ENCODE results near the gene ADGB. TPM values are rescaled to one million over a fixed set of nuclear protein-coding genes. Genes with fewer than 3 reads are reported as not detected.

The ADGB gene
- total and polyA plus RNA-seq, 4 donors, result 0.98 to 6.6 (median 1.4) TPM

- Histone ChIP-seq H3K4me1 (ENCODE audit: control insufficient read depth, insufficient read depth, low read length) (no peaks in the 10 kb centered on the region), H3K27ac (ENCODE audit: low read depth, low read length) (no peak overlapping the region), H3K36me3 (ENCODE audit: control insufficient read depth, insufficient read depth, low read length) (no peaks in the 10 kb centered on the region), H3K27me3 (ENCODE audit: control insufficient read depth, insufficient read depth, low read length) (no peaks in the 10 kb centered on the region), H3K9me3 (ENCODE audit: control insufficient read depth, insufficient read depth, low read length) (peaks cover 1% of the 10 kb centered on the region), H3K4me3 (ENCODE audit: low read depth, low read length) (no peak overlapping the region)
- DNase-seq (ENCODE audit: low read depth in 4 of 6, low spot score in 6 of 6), result no peak
- WGBS (ENCODE audit: insufficient coverage), result 59% methylated on average over 2 of the region's 3 CpGs
Observed at GRCh38 chr6:146664871-146665360, 66.1 kb downstream of the ADGB start.

- no peak overlapping the region for H3K27ac ChIP-seq (ENCODE audit: low read depth, low read length)
- H3K9me3 ChIP-seq (ENCODE audit: control insufficient read depth, insufficient read depth, low read length), result peaks cover 1% of the 10 kb centered on the region
Observed at GRCh38 chr6:146666909-146667308, 68.1 kb downstream of the ADGB start.

GRCh38 chr6:146670161-146670560 is 71.4 kb downstream of the ADGB start:
- Histone ChIP-seq H3K4me1 (ENCODE audit: control insufficient read depth, insufficient read depth, low read length) (no peaks in the 10 kb centered on the region), H3K27me3 (ENCODE audit: control insufficient read depth, insufficient read depth, low read length) (no peaks in the 10 kb centered on the region), H3K4me3 (ENCODE audit: low read depth, low read length) (no peak overlapping the region), H3K9me3 (ENCODE audit: control insufficient read depth, insufficient read depth, low read length) (no peaks in the 10 kb centered on the region), H3K36me3 (ENCODE audit: control insufficient read depth, insufficient read depth, low read length) (no peaks in the 10 kb centered on the region), H3K27ac (ENCODE audit: low read depth, low read length) (no peak overlapping the region)
- DNase-seq (ENCODE audit: low read depth in 4 of 6, low spot score in 6 of 6), result no peak
- WGBS (ENCODE audit: insufficient coverage), result 92% methylated on average over 4 of the region's 4 CpGs

More at GRCh38 chr6:146666909-146667308, 68.1 kb downstream of the ADGB start:
- H3K36me3 ChIP-seq (ENCODE audit: control insufficient read depth, insufficient read depth, low read length), result no peaks in the 10 kb centered on the region
- no peak overlapping the region for H3K4me3 ChIP-seq (ENCODE audit: low read depth, low read length)
- no peak for DNase-seq (ENCODE audit: low read depth in 4 of 6, low spot score in 6 of 6)
- no peaks in the 10 kb centered on the region for H3K4me1 ChIP-seq (ENCODE audit: control insufficient read depth, insufficient read depth, low read length)
- no peaks in the 10 kb centered on the region for H3K27me3 ChIP-seq (ENCODE audit: control insufficient read depth, insufficient read depth, low read length)
- no CpG with 5 or more reads among the region's 2 CpGs for WGBS (ENCODE audit: insufficient coverage)

GRCh38 chr6:146673069-146673468 is 74.3 kb downstream of the ADGB start:
- Histone ChIP-seq H3K4me3 (ENCODE audit: low read depth, low read length) (no peak overlapping the region), H3K9me3 (ENCODE audit: control insufficient read depth, insufficient read depth, low read length) (no peaks in the 10 kb centered on the region), H3K4me1 (ENCODE audit: control insufficient read depth, insufficient read depth, low read length) (no peaks in the 10 kb centered on the region), H3K27ac (ENCODE audit: low read depth, low read length) (no peak overlapping the region), H3K27me3 (ENCODE audit: control insufficient read depth, insufficient read depth, low read length) (no peaks in the 10 kb centered on the region), H3K36me3 (ENCODE audit: control insufficient read depth, insufficient read depth, low read length) (no peaks in the 10 kb centered on the region)
- no peak for DNase-seq (ENCODE audit: low read depth in 4 of 6, low spot score in 6 of 6)
- 100% methylated on average over 1 of the region's 3 CpGs for WGBS (ENCODE audit: insufficient coverage)

GRCh38 chr6:146679386-146679785 is 80.6 kb downstream of the ADGB start:
- Histone ChIP-seq H3K27ac (ENCODE audit: low read depth, low read length) (no peak overlapping the region), H3K36me3 (ENCODE audit: control insufficient read depth, insufficient read depth, low read length) (no peaks in the 10 kb centered on the region), H3K4me3 (ENCODE audit: low read depth, low read length) (no peak overlapping the region), H3K9me3 (ENCODE audit: control insufficient read depth, insufficient read depth, low read length) (no peaks in the 10 kb centered on the region), H3K27me3 (ENCODE audit: control insufficient read depth, insufficient read depth, low read length) (no peaks in the 10 kb centered on the region), H3K4me1 (ENCODE audit: control insufficient read depth, insufficient read depth, low read length) (no peaks in the 10 kb centered on the region)
- no CpG with 5 or more reads among the region's 3 CpGs for WGBS (ENCODE audit: insufficient coverage)
- peak in 2 of 6 donors; percentile 15 to 44 for DNase-seq (ENCODE audit: low read depth in 4 of 6, low spot score in 6 of 6)

GRCh38 chr6:146682919-146683318 is 84.1 kb downstream of the ADGB start:
- no CpG with 5 or more reads among the region's 1 CpG for WGBS (ENCODE audit: insufficient coverage)
- H3K4me1 ChIP-seq (ENCODE audit: control insufficient read depth, insufficient read depth, low read length), result no peaks in the 10 kb centered on the region
- no peaks in the 10 kb centered on the region for H3K27me3 ChIP-seq (ENCODE audit: control insufficient read depth, insufficient read depth, low read length)
- DNase-seq (ENCODE audit: low read depth in 4 of 6, low spot score in 6 of 6), result no peak
- H3K27ac ChIP-seq (ENCODE audit: low read depth, low read length), result no peak overlapping the region
- no peaks in the 10 kb centered on the region for H3K36me3 ChIP-seq (ENCODE audit: control insufficient read depth, insufficient read depth, low read length)
- no peak overlapping the region for H3K4me3 ChIP-seq (ENCODE audit: low read depth, low read length)
- no peaks in the 10 kb centered on the region for H3K9me3 ChIP-seq (ENCODE audit: control insufficient read depth, insufficient read depth, low read length)

- Histone ChIP-seq H3K4me3 (ENCODE audit: low read depth, low read length) (no peak overlapping the region), H3K9me3 (ENCODE audit: control insufficient read depth, insufficient read depth, low read length) (no peaks in the 10 kb centered on the region), H3K36me3 (ENCODE audit: control insufficient read depth, insufficient read depth, low read length) (no peaks in the 10 kb centered on the region), H3K27ac (ENCODE audit: low read depth, low read length) (no peak overlapping the region), H3K4me1 (ENCODE audit: control insufficient read depth, insufficient read depth, low read length) (no peaks in the 10 kb centered on the region), H3K27me3 (ENCODE audit: control insufficient read depth, insufficient read depth, low read length) (no peaks in the 10 kb centered on the region)
- DNase-seq (ENCODE audit: low read depth in 4 of 6, low spot score in 6 of 6), result no peak
- 100% methylated on average over 1 of the region's 4 CpGs for WGBS (ENCODE audit: insufficient coverage)
Observed at GRCh38 chr6:146689806-146690205, 91.0 kb downstream of the ADGB start.

GRCh38 chr6:146693342-146693741 is 94.6 kb downstream of the ADGB start:
- H3K9me3 ChIP-seq (ENCODE audit: control insufficient read depth, insufficient read depth, low read length), result no peaks in the 10 kb centered on the region
- no peaks in the 10 kb centered on the region for H3K4me1 ChIP-seq (ENCODE audit: control insufficient read depth, insufficient read depth, low read length)
- 80% methylated on average over 1 of the region's 4 CpGs for WGBS (ENCODE audit: insufficient coverage)
- H3K36me3 ChIP-seq (ENCODE audit: control insufficient read depth, insufficient read depth, low read length), result no peaks in the 10 kb centered on the region
- H3K4me3 ChIP-seq (ENCODE audit: low read depth, low read length), result no peak overlapping the region
- no peak for DNase-seq (ENCODE audit: low read depth in 4 of 6, low spot score in 6 of 6)
- H3K27me3 ChIP-seq (ENCODE audit: control insufficient read depth, insufficient read depth, low read length), result no peaks in the 10 kb centered on the region
- H3K27ac ChIP-seq (ENCODE audit: low read depth, low read length), result no peak overlapping the region

- Histone ChIP-seq H3K36me3 (ENCODE audit: control insufficient read depth, insufficient read depth, low read length) (no peaks in the 10 kb centered on the region), H3K27ac (ENCODE audit: low read depth, low read length) (no peak overlapping the region), H3K9me3 (ENCODE audit: control insufficient read depth, insufficient read depth, low read length) (no peaks in the 10 kb centered on the region), H3K4me3 (ENCODE audit: low read depth, low read length) (no peak overlapping the region), H3K27me3 (ENCODE audit: control insufficient read depth, insufficient read depth, low read length) (no peaks in the 10 kb centered on the region), H3K4me1 (ENCODE audit: control insufficient read depth, insufficient read depth, low read length) (no peaks in the 10 kb centered on the region)
- WGBS (ENCODE audit: insufficient coverage), result no CpG with 5 or more reads among the region's 2 CpGs
- no peak for DNase-seq (ENCODE audit: low read depth in 4 of 6, low spot score in 6 of 6)
Observed at GRCh38 chr6:146697921-146698320, 99.1 kb downstream of the ADGB start.

GRCh38 chr6:146700078-146700686 is 101.4 kb downstream of the ADGB start:
- H3K9me3 ChIP-seq (ENCODE audit: control insufficient read depth, insufficient read depth, low read length), result no peaks in the 10 kb centered on the region
- H3K36me3 ChIP-seq (ENCODE audit: control insufficient read depth, insufficient read depth, low read length), result no peaks in the 10 kb centered on the region
- no peaks in the 10 kb centered on the region for H3K27me3 ChIP-seq (ENCODE audit: control insufficient read depth, insufficient read depth, low read length)
- peak; percentile 79 to 98 (median 90) for DNase-seq (ENCODE audit: low read depth in 4 of 6, low spot score in 6 of 6)
- H3K4me1 ChIP-seq (ENCODE audit: control insufficient read depth, insufficient read depth, low read length), result no peaks in the 10 kb centered on the region
- WGBS (ENCODE audit: insufficient coverage), result 43% methylated on average over 2 of the region's 6 CpGs
- no peak overlapping the region for H3K4me3 ChIP-seq (ENCODE audit: low read depth, low read length)
- H3K27ac ChIP-seq (ENCODE audit: low read depth, low read length), result no peak overlapping the region

All from spinal cord (tissue), 10 donors.